TTC549 (cell line): ENCODE measurements around the gene ZNF506.
"Not testable (repeated sequence)": the region's sequence is repeated elsewhere in the genome, so short reads cannot be mapped to it uniquely, and the experiment has no call there.

Source experiments
- FAIRE-seq: peaks from 2 replicates; lab custom pipeline; 2012; peaks lifted over from hg19 to GRCh38; lab: Jason Lieb, UNC

ZNF506 gene

GRCh38 chr19:19744641-19745040, 76.9 kb downstream of the ZNF506 start:
- no peak for FAIRE-seq

- not testable (repeated sequence) for FAIRE-seq
Observed at GRCh38 chr19:19743921-19744320, 77.6 kb downstream of the ZNF506 start.

- FAIRE-seq = no peak
Observed at GRCh38 chr19:19743176-19743575, 78.4 kb downstream of the ZNF506 start.

- no peak for FAIRE-seq
Observed at GRCh38 chr19:19742773-19743172, 78.8 kb downstream of the ZNF506 start.
